Thyroid gland (tissue), 4 donors: ENCODE measurements around the gene THSD7B.

Experiments
- POLR2A ChIP-seq, 2 donors: fragments of 450-650 bp; IDR thresholded peaks; one replicate each; pipeline ENCODE4 v1.6.1; 2017; ENCODE audit warnings: antibody characterized with exemption in 2 of 2, mild to moderate bottlenecking in 2 of 2, moderate library complexity in 1 of 2
- TF ChIP-seq, protein P1 (sequence below), 6 experiments: fragments of 200-600 bp in 3 of 6; fragments of 450-650 bp in 3 of 6; sonication (generic) in 3 of 6; IDR thresholded peaks; one replicate each; pipeline ENCODE4 v1.5.1; 2016 to 2019; ENCODE audit warnings: antibody characterized with exemption in 6 of 6, mild to moderate bottlenecking in 2 of 6, inconsistent platforms in 1 of 6, moderate library complexity in 1 of 6

DNA sequence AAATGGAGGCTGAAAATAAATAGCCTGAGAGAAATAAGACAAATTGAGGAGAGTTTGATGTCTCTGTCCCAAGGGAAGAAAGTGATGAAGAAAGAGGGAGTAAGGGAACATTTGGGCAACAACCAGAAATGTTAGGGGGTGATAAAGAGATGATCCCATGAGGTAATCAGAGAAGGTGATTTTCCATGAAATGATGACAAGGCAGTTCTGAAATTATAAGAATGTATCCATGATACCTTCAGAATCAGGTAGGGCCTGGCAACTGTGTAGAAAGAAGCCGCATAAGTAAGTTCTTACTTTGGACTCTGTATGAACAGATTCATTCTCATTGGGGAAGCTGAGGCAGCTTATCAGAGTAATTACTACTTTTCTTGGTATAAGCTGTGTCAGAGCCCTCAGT is 106.1 kb downstream of the THSD7B start:
- TF ChIP-seq, protein P1, sequence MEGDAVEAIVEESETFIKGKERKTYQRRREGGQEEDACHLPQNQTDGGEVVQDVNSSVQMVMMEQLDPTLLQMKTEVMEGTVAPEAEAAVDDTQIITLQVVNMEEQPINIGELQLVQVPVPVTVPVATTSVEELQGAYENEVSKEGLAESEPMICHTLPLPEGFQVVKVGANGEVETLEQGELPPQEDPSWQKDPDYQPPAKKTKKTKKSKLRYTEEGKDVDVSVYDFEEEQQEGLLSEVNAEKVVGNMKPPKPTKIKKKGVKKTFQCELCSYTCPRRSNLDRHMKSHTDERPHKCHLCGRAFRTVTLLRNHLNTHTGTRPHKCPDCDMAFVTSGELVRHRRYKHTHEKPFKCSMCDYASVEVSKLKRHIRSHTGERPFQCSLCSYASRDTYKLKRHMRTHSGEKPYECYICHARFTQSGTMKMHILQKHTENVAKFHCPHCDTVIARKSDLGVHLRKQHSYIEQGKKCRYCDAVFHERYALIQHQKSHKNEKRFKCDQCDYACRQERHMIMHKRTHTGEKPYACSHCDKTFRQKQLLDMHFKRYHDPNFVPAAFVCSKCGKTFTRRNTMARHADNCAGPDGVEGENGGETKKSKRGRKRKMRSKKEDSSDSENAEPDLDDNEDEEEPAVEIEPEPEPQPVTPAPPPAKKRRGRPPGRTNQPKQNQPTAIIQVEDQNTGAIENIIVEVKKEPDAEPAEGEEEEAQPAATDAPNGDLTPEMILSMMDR (IDR thresholded peaks at IDR 0.05): no peak
- no peak for TF ChIP-seq POLR2A (IDR thresholded peaks at IDR 0.05)
